Measurements from ENCODE around the gene STX2.

The STX2 gene

DNA sequence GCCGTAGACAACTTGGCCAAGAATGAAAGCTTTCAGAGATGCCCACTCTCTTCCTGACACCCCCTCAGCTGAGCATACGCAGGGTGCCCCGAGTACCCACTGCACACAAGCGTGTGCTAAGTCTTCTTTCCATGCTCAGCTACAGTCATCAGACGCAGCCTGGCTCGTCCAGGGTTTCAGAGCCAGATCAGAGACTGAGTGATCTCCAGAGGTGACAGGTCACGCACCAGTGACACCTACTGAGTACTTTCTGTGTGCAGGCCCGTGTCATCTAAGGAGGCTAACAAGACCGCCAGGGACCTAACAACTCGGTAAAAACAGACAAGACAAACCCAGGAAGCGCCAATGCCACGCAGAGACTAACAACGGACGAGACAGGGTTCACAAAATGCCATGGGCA is 25.1 kb downstream of the STX2 start:
- H3K4me1 Mint-ChIP-seq, result peaks cover 9% of the 10 kb centered on the region
- peaks cover 5% of the 10 kb centered on the region for H3K36me3 Mint-ChIP-seq
- DNase-seq (ENCODE audit: low spot score in 2 of 2) (no peak), ATAC-seq (ENCODE audit: low read depth) (no peak)
- peak overlapping the region; percentile 39 for H3K4me3 Mint-ChIP-seq
- no peaks in the 10 kb centered on the region for H3K9me3 Mint-ChIP-seq
- H3K27ac Mint-ChIP-seq, result peak overlapping the region; percentile 7
- H3K27me3 Mint-ChIP-seq, result no peaks in the 10 kb centered on the region

DNA sequence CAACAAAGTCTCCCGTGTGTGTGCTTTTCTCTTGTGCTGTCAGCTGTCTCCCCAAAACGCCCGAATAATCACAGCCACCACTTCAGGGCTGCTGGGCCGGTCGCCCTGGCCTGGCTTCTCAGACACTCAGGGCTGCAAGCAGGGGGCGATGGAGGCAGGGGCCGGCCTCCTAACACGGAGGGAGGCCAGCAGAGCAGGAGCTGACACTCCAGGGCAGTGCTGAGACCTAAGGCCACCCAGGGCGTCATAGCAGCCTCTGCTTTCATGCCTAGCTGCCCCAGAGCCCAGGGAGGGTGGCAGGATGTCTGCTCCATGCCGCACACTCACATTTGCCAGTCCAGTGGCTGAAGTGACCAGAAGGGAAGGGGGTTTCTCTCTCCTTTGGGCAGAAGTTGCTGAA is 25.6 kb downstream of the STX2 start:
- Mint-ChIP-seq H3K27ac (no peak overlapping the region), H3K4me1 (peaks cover 6% of the 10 kb centered on the region), H3K36me3 (peaks cover 7% of the 10 kb centered on the region), H3K9me3 (no peaks in the 10 kb centered on the region), H3K27me3 (no peaks in the 10 kb centered on the region), H3K4me3 (peak overlapping the region; percentile 39)
- no peak for DNase-seq (ENCODE audit: low spot score in 2 of 2)
- ATAC-seq (ENCODE audit: low read depth), result no peak

DNA sequence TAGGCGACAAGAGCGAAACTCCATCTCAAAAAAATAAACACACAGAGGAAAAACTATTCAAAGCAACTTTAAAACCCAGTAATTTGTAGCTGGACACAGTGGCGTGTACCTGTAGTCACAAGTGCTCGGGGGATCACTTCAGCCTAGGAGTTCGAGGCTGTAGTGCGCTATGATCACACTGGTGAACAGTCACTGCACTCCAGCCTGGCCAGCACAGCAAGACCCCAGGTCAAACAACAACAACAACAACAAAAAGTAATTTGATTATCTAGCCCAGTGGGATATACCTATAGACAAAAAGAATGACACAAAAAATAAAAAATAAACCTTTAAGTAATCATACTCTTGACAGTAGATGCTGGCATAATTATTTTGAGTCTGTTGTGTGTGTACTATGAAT is 29.3 kb downstream of the STX2 start:
- Mint-ChIP-seq H3K4me3 (no peak overlapping the region), H3K27me3 (no peaks in the 10 kb centered on the region), H3K4me1 (peaks cover 5% of the 10 kb centered on the region), H3K36me3 (peaks cover 29% of the 10 kb centered on the region), H3K27ac (no peak overlapping the region), H3K9me3 (no peaks in the 10 kb centered on the region)
- no peak for DNase-seq (ENCODE audit: low spot score in 2 of 2)
- no peak for ATAC-seq (ENCODE audit: low read depth)

DNA sequence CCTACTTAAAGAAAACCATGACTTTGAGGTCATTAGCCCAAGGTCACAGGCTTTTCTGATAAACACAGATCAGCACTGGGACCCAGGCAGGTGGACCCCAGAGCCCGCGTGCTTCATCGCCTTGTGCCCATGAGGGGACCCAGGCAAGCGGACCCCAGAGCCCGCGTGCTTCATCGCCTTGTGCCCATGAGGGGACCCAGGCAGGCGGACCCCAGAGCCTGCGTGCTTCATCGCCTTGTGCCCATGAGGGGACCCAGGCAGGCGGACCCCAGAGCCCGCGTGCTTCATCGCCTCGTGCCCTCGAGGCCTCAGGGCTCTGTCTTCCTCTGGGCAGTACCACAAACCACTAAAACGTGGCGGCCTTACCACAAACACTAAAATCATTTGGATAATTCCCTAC is 31.7 kb downstream of the STX2 start:
- Mint-ChIP-seq H3K9me3 (no peaks in the 10 kb centered on the region), H3K4me3 (no peak overlapping the region), H3K4me1 (no peaks in the 10 kb centered on the region), H3K27me3 (no peaks in the 10 kb centered on the region), H3K36me3 (peaks cover 42% of the 10 kb centered on the region), H3K27ac (no peak overlapping the region)
- DNase-seq (ENCODE audit: low spot score in 2 of 2) (no peak), ATAC-seq (ENCODE audit: low read depth) (no peak)

DNA sequence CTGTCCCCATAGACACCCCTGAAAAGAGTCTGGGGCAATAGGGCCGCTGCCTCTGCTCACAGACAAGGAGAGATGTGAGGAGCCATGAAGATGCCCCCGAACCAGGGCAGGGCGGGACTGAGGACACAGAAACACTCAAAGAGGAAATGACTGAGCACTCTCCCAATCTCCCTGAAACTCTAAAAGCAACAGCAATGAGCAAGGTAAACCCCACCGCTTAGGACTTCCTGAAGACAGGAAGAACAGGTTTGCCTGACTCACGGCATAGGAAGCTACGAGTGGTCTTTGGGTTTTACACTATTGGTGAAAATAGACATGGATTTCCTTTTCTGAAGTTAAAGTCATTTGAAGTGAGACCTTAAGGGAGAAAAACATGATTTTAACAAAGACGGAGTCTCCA is 32.5 kb downstream of the STX2 start:
- H3K4me1 Mint-ChIP-seq, result no peaks in the 10 kb centered on the region
- DNase-seq (ENCODE audit: low spot score in 2 of 2), result no peak
- no peak for ATAC-seq (ENCODE audit: low read depth)
- H3K27ac Mint-ChIP-seq, result no peak overlapping the region
- no peaks in the 10 kb centered on the region for H3K9me3 Mint-ChIP-seq
- H3K36me3 Mint-ChIP-seq, result peaks cover 42% of the 10 kb centered on the region
- no peak overlapping the region for H3K4me3 Mint-ChIP-seq
- no peaks in the 10 kb centered on the region for H3K27me3 Mint-ChIP-seq

DNA sequence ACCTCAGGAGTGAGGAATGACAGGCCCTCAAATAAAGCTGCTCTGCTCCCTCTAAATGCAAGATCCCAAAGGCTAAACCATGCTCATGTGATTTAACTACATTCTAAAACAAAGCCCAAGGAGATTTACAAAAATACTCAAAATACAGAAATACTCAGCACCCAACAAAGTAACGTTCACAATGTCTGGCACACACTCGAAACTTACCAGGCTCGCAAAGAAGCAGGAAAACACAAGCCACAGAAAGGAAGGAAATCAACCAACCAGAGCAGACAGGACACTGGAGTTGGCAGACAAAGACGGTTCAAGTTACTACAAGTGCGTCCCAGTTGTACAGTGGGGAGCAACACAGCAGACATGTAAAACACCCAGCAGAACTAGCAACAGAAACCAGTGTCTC is 33.4 kb downstream of the STX2 start:
- no peak for ATAC-seq (ENCODE audit: low read depth)
- peaks cover 45% of the 10 kb centered on the region for H3K36me3 Mint-ChIP-seq
- no peaks in the 10 kb centered on the region for H3K9me3 Mint-ChIP-seq
- no peak overlapping the region for H3K4me3 Mint-ChIP-seq
- DNase-seq (ENCODE audit: low spot score in 2 of 2), result no peak
- H3K4me1 Mint-ChIP-seq, result no peaks in the 10 kb centered on the region
- no peaks in the 10 kb centered on the region for H3K27me3 Mint-ChIP-seq
- H3K27ac Mint-ChIP-seq, result no peak overlapping the region

DNA sequence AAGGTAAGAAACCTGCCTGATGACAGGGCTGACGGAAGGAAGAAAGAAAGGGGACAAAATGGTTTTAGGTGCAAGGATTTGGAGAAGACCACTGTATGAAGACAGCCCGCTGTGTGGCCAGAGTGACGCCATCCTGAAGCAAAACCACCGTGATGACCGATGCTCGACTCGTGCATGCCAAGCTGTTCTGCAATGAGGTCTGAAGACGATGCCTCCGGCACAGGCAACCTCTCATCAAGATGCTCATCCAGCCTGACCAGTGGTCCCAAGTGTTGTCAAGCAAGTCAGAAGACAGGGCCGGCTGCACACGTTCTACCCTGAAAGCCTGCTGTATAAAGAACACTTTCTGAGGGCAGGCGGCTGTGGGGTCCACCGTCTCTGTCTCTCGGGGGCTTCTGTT is 34.8 kb downstream of the STX2 start:
- Mint-ChIP-seq H3K4me1 (no peaks in the 10 kb centered on the region), H3K27me3 (no peaks in the 10 kb centered on the region), H3K4me3 (no peak overlapping the region), H3K27ac (no peak overlapping the region), H3K36me3 (peaks cover 52% of the 10 kb centered on the region), H3K9me3 (no peaks in the 10 kb centered on the region)
- ATAC-seq (ENCODE audit: low read depth), result no peak
- no peak for DNase-seq (ENCODE audit: low spot score in 2 of 2)

DNA sequence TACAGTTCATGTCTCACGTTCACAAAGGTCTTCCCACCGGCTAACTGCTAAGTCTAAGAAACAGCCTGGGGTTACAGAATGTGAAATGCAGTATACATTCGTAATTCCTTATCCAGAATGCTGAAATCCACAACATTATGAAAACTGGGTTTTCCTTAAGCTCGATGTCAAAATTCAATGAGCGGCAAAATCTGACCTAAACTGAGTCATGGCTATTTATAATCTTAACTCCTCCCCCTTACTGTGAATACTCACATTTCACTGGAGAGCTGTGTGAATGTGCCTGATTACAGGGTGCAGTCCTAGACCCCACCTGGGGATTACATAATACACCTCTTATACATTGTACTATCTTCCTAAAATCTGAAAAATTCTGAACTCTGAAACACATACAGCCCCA is 35.3 kb downstream of the STX2 start:
- Mint-ChIP-seq H3K4me1 (no peaks in the 10 kb centered on the region), H3K4me3 (no peak overlapping the region), H3K27ac (no peak overlapping the region), H3K36me3 (peaks cover 52% of the 10 kb centered on the region), H3K27me3 (no peaks in the 10 kb centered on the region), H3K9me3 (no peaks in the 10 kb centered on the region)
- DNase-seq (ENCODE audit: low spot score in 2 of 2) (no peak), ATAC-seq (ENCODE audit: low read depth) (no peak)

DNA sequence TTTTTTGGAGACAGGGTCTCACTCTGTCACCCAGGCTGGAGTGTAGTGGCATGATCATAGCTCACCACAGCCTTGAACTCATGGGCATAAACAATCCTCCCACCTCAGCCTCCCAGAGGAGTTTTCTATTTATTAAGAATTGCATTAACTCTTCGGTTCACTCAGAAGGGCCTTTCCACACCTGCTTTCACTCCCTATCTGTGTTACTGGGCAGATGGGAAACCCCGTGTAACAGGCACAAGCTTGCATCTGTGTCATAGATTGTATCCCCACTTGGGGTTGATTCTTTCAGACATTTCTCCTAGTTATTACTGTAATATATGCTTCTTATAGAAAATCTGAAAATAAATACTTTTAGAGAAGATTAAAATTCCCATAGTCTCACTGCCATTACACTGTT is 38.7 kb downstream of the STX2 start:
- DNase-seq (ENCODE audit: low spot score in 2 of 2), result no peak

DNA sequence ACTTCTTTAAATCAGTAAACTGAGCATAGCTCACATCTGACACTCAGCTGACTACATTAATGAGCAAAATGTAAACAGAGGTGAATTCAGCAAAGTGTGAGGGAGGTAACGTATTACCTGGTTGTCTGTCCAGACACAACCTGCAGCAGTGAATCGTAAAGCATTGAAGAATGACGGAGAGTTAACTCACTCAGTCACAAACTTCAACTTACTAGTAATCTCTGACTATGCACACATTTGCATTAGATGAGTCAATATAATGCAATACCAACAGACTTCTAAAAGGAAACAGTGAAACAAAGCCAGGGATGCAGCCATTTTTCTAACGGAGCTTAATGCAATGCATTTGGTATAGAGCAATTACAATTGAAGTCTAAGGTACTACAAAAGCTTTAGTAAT is 40.0 kb downstream of the STX2 start:
- DNase-seq (ENCODE audit: low spot score in 2 of 2) (no peak), ATAC-seq (ENCODE audit: low read depth) (no peak)
- Mint-ChIP-seq H3K4me3 (no peak overlapping the region), H3K27me3 (no peaks in the 10 kb centered on the region), H3K9me3 (no peaks in the 10 kb centered on the region), H3K4me1 (no peaks in the 10 kb centered on the region), H3K36me3 (peaks cover 30% of the 10 kb centered on the region), H3K27ac (no peak overlapping the region)

More for the DNA sequence above, 38.7 kb downstream of the STX2 start:
- no peaks in the 10 kb centered on the region for H3K27me3 Mint-ChIP-seq
- no peaks in the 10 kb centered on the region for H3K9me3 Mint-ChIP-seq
- H3K4me3 Mint-ChIP-seq, result no peak overlapping the region
- ATAC-seq (ENCODE audit: low read depth), result no peak
- peaks cover 38% of the 10 kb centered on the region for H3K36me3 Mint-ChIP-seq
- no peak overlapping the region for H3K27ac Mint-ChIP-seq
- no peaks in the 10 kb centered on the region for H3K4me1 Mint-ChIP-seq

DNA sequence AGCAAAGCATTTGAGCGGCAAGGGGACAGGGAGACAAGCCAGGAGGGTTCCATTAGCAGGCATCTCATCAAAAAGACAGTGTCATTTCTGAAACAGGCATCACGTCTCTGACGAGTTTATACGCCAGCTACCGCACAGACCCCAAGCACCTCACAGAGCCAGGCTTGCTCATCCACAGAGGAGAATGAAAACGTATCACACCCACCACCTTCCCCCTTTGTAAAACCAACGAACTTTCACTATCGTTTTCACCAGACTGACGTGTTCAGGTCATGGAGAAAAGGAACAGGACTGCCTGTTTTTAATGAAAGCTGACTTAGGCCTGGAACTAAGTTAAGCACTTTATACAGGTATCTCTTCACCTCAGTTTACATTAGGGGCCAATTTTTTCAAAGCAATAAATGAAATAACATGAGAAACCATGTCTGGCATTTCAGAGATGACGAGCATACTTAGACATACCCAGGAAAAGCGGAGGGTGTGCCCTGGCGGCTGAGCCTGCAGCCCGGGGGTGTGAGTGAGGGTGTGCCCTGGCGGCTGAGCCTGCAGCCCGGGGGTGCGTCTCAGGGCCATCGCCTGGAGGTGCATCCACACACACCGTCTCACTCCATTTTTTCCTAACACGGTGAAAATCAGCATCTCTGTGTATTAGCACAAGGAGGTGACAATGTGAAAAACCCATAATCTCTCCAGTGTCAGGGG is 41.9 kb downstream of the STX2 start:
- Mint-ChIP-seq H3K36me3 (peaks cover 26% of the 10 kb centered on the region), H3K4me3 (peak overlapping the region; percentile 21), H3K27me3 (no peaks in the 10 kb centered on the region), H3K4me1 (no peaks in the 10 kb centered on the region), H3K9me3 (no peaks in the 10 kb centered on the region), H3K27ac (peak overlapping the region; percentile 29)
- ATAC-seq (ENCODE audit: low read depth), result peak; percentile 66
- DNase-seq (ENCODE audit: low spot score in 2 of 2), result no peak

DNA sequence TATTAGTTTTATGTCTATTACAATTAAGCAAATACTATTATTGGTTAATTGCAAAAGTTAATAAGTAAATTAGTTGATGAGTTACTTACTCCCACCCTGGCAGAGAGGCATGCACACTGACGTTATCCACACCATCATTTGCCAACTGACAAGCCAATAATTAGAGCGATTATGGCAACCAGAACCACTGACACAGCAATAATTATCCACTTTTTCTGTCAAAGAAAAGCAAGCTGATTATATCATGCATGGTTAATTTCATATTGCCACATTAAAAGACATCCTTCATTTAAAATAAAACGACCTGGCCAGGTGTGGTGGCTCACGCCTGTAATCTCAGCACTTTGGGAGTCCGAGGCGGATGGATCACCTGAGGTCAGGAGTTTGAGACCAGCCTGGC is 43.1 kb downstream of the STX2 start:
- Mint-ChIP-seq H3K27ac (no peak overlapping the region), H3K4me1 (no peaks in the 10 kb centered on the region), H3K4me3 (no peak overlapping the region), H3K27me3 (no peaks in the 10 kb centered on the region), H3K9me3 (no peaks in the 10 kb centered on the region), H3K36me3 (peaks cover 27% of the 10 kb centered on the region)
- DNase-seq (ENCODE audit: low spot score in 2 of 2), result no peak
- ATAC-seq (ENCODE audit: low read depth), result no peak

DNA sequence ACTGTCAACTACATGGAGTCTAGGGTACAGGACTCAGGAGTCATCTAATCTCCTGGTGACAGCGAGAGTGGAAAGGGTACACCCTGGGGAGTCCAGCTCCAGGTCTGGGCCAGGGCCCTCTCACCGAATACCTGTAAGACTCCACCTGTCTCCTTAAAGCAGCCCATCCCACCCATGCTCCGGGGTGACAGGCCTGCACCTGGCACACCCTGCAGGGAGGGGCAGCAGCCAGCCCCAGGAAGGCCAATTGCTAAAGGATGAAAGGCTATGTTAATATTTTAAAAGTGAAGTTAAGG is 45.5 kb downstream of the STX2 start:
- no peak overlapping the region for H3K4me3 Mint-ChIP-seq
- no peaks in the 10 kb centered on the region for H3K27me3 Mint-ChIP-seq
- H3K9me3 Mint-ChIP-seq, result no peaks in the 10 kb centered on the region
- H3K36me3 Mint-ChIP-seq, result peaks cover 16% of the 10 kb centered on the region
- H3K4me1 Mint-ChIP-seq, result no peaks in the 10 kb centered on the region
- DNase-seq (ENCODE audit: low spot score in 2 of 2) (no peak), ATAC-seq (ENCODE audit: low read depth) (no peak)
- peak overlapping the region; percentile 22 for H3K27ac Mint-ChIP-seq

DNA sequence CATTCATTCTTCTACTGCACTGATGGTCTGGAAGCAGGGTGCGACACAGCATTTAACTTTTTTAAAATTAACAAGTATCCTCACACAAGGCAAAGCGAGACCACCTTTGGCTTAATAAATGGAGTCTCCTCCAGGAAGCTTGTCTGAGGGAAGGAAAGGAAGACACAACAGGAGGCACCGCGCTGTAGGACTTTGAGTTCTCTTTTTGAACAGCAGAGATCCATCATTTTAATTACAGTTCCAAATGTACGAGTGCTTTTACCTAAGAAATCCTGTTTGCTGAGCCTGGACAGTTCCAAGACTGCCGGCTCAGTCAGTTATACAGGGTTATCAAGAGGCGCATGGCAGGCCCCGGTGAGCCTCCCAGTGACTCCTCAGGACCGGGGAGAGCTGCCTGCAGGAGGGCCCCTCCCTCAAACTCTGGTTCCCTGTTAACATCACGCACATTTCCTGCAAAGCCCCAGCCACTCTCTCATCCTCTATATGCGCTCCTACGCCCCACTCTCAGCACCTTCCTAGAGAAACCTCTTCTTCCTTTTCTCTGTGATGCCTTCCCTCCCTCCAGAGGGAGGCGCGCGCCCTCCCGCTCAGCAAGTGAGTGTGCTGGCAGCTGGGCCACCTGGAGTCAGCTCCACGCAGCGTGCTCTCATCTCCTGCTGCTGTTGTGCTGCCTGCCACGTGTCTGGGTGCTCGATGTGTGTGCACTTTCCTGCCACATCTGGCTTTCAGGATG is 46.1 kb downstream of the STX2 start:
- Mint-ChIP-seq H3K36me3 (peaks cover 16% of the 10 kb centered on the region), H3K27me3 (no peaks in the 10 kb centered on the region), H3K4me3 (no peak overlapping the region), H3K4me1 (no peaks in the 10 kb centered on the region), H3K27ac (peak overlapping the region; percentile 22), H3K9me3 (no peaks in the 10 kb centered on the region)
- DNase-seq (ENCODE audit: low spot score in 2 of 2), result no peak
- no peak for ATAC-seq (ENCODE audit: low read depth)

DNA sequence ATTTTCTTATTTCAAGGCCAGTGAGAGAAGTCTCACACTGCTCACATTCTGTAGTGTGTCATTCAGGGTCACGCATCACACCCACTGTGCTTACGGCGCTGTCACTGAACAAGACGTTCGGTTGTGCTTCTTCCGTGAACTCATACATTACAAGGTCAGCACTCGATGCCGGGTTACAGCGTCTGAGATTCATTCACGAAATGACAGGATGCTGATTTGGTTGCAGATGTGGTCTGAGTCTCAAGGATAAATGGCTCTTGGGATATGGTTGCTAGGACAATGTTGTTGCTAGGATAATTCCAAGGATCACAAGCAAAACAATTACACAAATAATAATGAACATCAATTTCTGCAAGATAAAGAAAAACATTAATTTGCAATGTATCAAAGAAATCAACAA is 47.4 kb downstream of the STX2 start:
- Mint-ChIP-seq H3K27me3 (no peaks in the 10 kb centered on the region), H3K27ac (no peak overlapping the region), H3K4me1 (no peaks in the 10 kb centered on the region), H3K9me3 (no peaks in the 10 kb centered on the region), H3K36me3 (peaks cover 20% of the 10 kb centered on the region), H3K4me3 (no peak overlapping the region)
- DNase-seq (ENCODE audit: low spot score in 2 of 2) (no peak), ATAC-seq (ENCODE audit: low read depth) (no peak)
